Spleen (tissue), 11 donors: ENCODE results near the gene CCDC188. TPM values are rescaled to one million over a fixed set of nuclear protein-coding genes. Genes with fewer than 3 reads are reported as not detected.

Source experiments
- DNase-seq: peaks from one replicate; pipeline ENCODE4 v3.0.0-alpha.2; 2020
- H3K27ac ChIP-seq, 8 donors: fragments of 200-600 bp; sonication (generic) in 7 of 8; 1 replicate in 4 of 8; 2 replicates in 4 of 8; pipeline versions ENCODE4 v1.5.0 to v1.8.0; 2016 to 2021; ENCODE audit warnings: inconsistent platforms in 4 of 8, mild to moderate bottlenecking in 4 of 8, moderate library complexity in 1 of 8
- H3K27me3 ChIP-seq, 7 donors: fragments of 200-600 bp; sonication (generic) in 6 of 7; replicated peaks in 1 of 7; 1 replicate in 4 of 7; 2 replicates in 3 of 7; pipeline versions ENCODE4 v1.5.0 to v1.8.0; 2016 to 2021; ENCODE audit warnings: inconsistent platforms in 3 of 7, mild to moderate bottlenecking in 1 of 7
- H3K36me3 ChIP-seq, 6 donors: fragments of 200-600 bp; sonication (generic) in 5 of 6; 1 replicate in 4 of 6; 2 replicates in 2 of 6; pipeline versions ENCODE4 v1.5.0 to v1.8.0; 2016 to 2021; ENCODE audit warnings: inconsistent platforms in 2 of 6
- H3K4me1 ChIP-seq, 6 donors: fragments of 200-600 bp; sonication (generic) in 5 of 6; 1 replicate in 3 of 6; 2 replicates in 3 of 6; pipeline versions ENCODE4 v1.5.0 to v1.8.0; 2016 to 2021; ENCODE audit warnings: inconsistent platforms in 3 of 6
- H3K4me3 ChIP-seq, 8 donors: fragments of 200-600 bp; sonication (generic) in 7 of 8; 1 replicate in 4 of 8; 2 replicates in 4 of 8; pipeline versions ENCODE4 v1.5.0 to v1.8.0; 2016 to 2021; ENCODE audit warnings: inconsistent platforms in 4 of 8, mild to moderate bottlenecking in 4 of 8, moderate library complexity in 2 of 8
- H3K9me3 ChIP-seq, 8 donors: fragments of 200-600 bp; sonication (generic) in 7 of 8; 1 replicate in 4 of 8; 2 replicates in 4 of 8; pipeline versions ENCODE4 v1.5.0 to v1.8.0; 2016 to 2021; ENCODE audit warnings: inconsistent platforms in 4 of 8
- CTCF ChIP-seq, 11 experiments: fragments of 200-600 bp in 7 of 11; fragments of 450-650 bp in 4 of 11; sonication (generic) in 4 of 11; IDR thresholded peaks in 8 of 11; conservative IDR thresholded peaks in 3 of 11; 1 replicate in 7 of 11; 2 replicates in 4 of 11; pipeline versions ENCODE4 v1.4.0 to v1.8.0; 2016 to 2021; ENCODE audit warnings: antibody characterized with exemption in 11 of 11, inconsistent platforms in 4 of 11, mild to moderate bottlenecking in 1 of 11
- POLR2A ChIP-seq, 3 donors: fragments of 450-650 bp; IDR thresholded peaks; one replicate each; pipeline ENCODE4 v1.5.1; 2017; ENCODE audit warnings: antibody characterized with exemption in 3 of 3, mild to moderate bottlenecking in 1 of 3
- POLR2AphosphoS5 ChIP-seq, 3 donors: sonication (generic); formaldehyde crosslinking; IDR thresholded peaks; one replicate each; pipeline ENCODE4 v1.5.1; 2017; ENCODE audit warnings: antibody characterized with exemption in 3 of 3
- WGBS, 5 donors: extraction: QIAGEN DNeasy Blood & Tissue Kit in 3 of 5; methylation state at CpG; one replicate each; pipeline versions ENCODE4 v1.1.5 to v1.1.7; 2013 to 2018; 5-methylcytosine and 5-hydroxymethylcytosine counted together
- intact Hi-C: fragments of 100-400 bp; cut with DNase I; formaldehyde crosslinking; loops from one replicate; pipeline ENCODE4 v1.15.0; 2023; ENCODE audit warnings: low total_unique reads
- polyA plus RNA-seq, 3 donors: library from polyadenylated mRNA; stranded (reverse); fragments of 200-250 nt; gene quantifications; one replicate each; pipeline ENCODE4 v1.2.1, GENCODE V29; 2013
- total RNA-seq, 7 donors: library from RNA; depleted of rRNA in 3 of 7; stranded (reverse); fragments of >200 nt in 3 of 7; fragmentation: NEBNext Ultra II Directional in 4 of 7; extraction: Animal tissue kit (Norgen Biotek cat#: 25700) in 4 of 7; gene quantifications; one replicate each; pipeline versions ENCODE4 v1.1.0 to v1.2.1, GENCODE V29; 2016 to 2021
- donor health status: healthy with polysubstance abuse.
- donor health status: DM: no; HTN: no; CAD: no; lungs with moderate emphysema.
- donor health status: DM: no; HTN: no; CAD: no.
- donor health status: Bipolar disorder and iron deficiency.
- donor health status: healthy.
- donor health status: DM: no; HTN: no; CAD: no.
- donor health status: DM: yes; HTN: yes; CAD: no.

Gene CCDC188
- total and polyA plus RNA-seq, 10 donors, result 0.29 to 7.6 (median 1.8) TPM; not detected in 1

DNA sequence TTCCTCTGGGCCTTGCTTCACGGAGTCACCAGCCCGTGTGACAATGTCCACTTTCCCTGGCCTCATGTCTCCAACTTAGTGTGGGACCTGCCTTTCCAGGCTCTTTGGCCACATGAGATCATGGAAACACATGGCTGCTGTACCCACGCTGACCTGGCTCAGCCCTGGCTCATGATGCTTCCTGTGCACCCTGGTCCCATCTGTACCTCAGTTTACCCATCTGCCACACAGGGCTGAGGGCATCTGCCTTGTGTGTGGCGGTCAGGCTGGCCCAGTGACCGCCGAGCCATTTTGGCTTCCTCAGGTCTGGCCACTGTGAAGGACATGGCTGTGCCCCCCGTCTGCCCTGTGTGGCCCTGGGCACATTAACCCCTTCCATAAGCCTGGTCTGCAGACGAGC, 32.2 kb upstream of the CCDC188 start:
- intact Hi-C loops, result no loop called here
- Histone ChIP-seq H3K9me3 (no peaks in the 10 kb centered on the region), H3K27me3 (no peaks in the 10 kb centered on the region), H3K4me1 (no peaks in the 10 kb centered on the region), H3K27ac (no peak overlapping the region), H3K36me3 (no peaks in the 10 kb centered on the region), H3K4me3 (no peak overlapping the region)
- no peak for DNase-seq
- TF ChIP-seq POLR2AphosphoS5 (IDR thresholded peaks at IDR 0.05) (no peak), POLR2A (IDR thresholded peaks at IDR 0.05) (no peak), CTCF (IDR thresholded peaks at IDR 0.05 in 8 of 11, conservative IDR thresholded peaks at IDR 0.05 in 3 of 11) (no peak)
- 82 to 91% (median 88%) methylated on average over 5 to 8 of the region's 8 CpGs for WGBS, 5 donors

GRCh38 chr22:20182365-20182764, 31.5 kb upstream of the CCDC188 start:
- TF ChIP-seq CTCF (IDR thresholded peaks at IDR 0.05 in 8 of 11, conservative IDR thresholded peaks at IDR 0.05 in 3 of 11) (no peak), POLR2AphosphoS5 (IDR thresholded peaks at IDR 0.05) (no peak), POLR2A (IDR thresholded peaks at IDR 0.05) (no peak)
- H3K9me3 ChIP-seq, result no peaks in the 10 kb centered on the region
- no peak for DNase-seq
- H3K36me3 ChIP-seq, result no peaks in the 10 kb centered on the region
- no peaks in the 10 kb centered on the region for H3K4me1 ChIP-seq
- H3K27me3 ChIP-seq, result no peaks in the 10 kb centered on the region
- H3K4me3 ChIP-seq, result no peak overlapping the region
- intact Hi-C loops, result no loop called here
- WGBS, 5 donors, result 78 to 93% (median 86%) methylated on average over 3 to 9 of the region's 9 CpGs
- no peak overlapping the region for H3K27ac ChIP-seq

- Histone ChIP-seq H3K4me1 (no peaks in the 10 kb centered on the region), H3K36me3 (no peaks in the 10 kb centered on the region), H3K27me3 (no peaks in the 10 kb centered on the region), H3K27ac (no peak overlapping the region), H3K4me3 (no peak overlapping the region), H3K9me3 (no peaks in the 10 kb centered on the region)
- intact Hi-C loops, result no loop called here
- no peak for TF ChIP-seq POLR2A (IDR thresholded peaks at IDR 0.05)
- no peak for TF ChIP-seq CTCF (IDR thresholded peaks at IDR 0.05 in 8 of 11, conservative IDR thresholded peaks at IDR 0.05 in 3 of 11)
- TF ChIP-seq POLR2AphosphoS5 (IDR thresholded peaks at IDR 0.05), result no peak
- WGBS, 5 donors, result 70 to 90% (median 89%) methylated on average over 16 to 18 of the region's 18 CpGs
- no peak for DNase-seq
Measured at GRCh38 chr22:20181884-20182236, 31.0 kb upstream of the CCDC188 start.

- Histone ChIP-seq H3K27ac (no peak overlapping the region), H3K27me3 (no peaks in the 10 kb centered on the region), H3K4me1 (no peaks in the 10 kb centered on the region), H3K9me3 (no peaks in the 10 kb centered on the region), H3K4me3 (no peak overlapping the region), H3K36me3 (no peaks in the 10 kb centered on the region)
- TF ChIP-seq POLR2A (IDR thresholded peaks at IDR 0.05), result no peak
- no peak for TF ChIP-seq CTCF (IDR thresholded peaks at IDR 0.05 in 8 of 11, conservative IDR thresholded peaks at IDR 0.05 in 3 of 11)
- TF ChIP-seq POLR2AphosphoS5 (IDR thresholded peaks at IDR 0.05), result no peak
- 78 to 90% (median 87%) methylated on average over 9 to 17 of the region's 17 CpGs for WGBS, 5 donors
- DNase-seq, result no peak
- intact Hi-C loops, result no loop called here
Measured at GRCh38 chr22:20181194-20181883, 30.5 kb upstream of the CCDC188 start.
